ENCODE measurements around the gene QRSL1. TPM values are rescaled to one million over a fixed set of nuclear protein-coding genes. Genes with fewer than 3 reads are reported as not detected.

The QRSL1 gene
- total RNA-seq, 1 donor = 12.5 TPM

DNA sequence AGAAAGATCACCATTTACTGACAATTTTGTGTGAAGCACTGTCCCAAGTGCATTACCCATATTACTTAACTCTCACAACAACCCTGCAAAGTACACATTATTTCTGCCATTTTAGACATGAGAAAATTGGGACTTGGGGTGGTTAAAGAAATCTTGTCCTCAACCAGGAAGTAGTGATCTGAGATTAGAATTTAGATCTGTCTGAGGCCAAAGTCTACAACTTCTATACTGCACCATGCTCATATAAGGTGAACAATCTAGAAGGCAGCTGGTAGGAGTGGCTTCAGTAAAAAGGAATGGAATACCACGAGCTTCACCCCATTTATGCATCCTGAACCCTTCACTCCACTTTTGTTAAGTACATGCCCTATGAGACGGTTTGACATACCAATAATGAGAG is 87.6 kb downstream of the QRSL1 start:
- H3K4me1 ChIP-seq (ENCODE audit: insufficient read depth, low read length) = peaks cover 7% of the 10 kb centered on the region
- H3K9me3 ChIP-seq (ENCODE audit: low read depth, low read length) = no peaks in the 10 kb centered on the region
- no peaks in the 10 kb centered on the region for H3K27me3 ChIP-seq (ENCODE audit: insufficient read depth, low read length)
- no peak overlapping the region for H3K4me3 ChIP-seq (ENCODE audit: low read length)

Other genes with a start within 250 kb of the QRSL1 start
- 2.9 TPM for gene RTN4IP1, start 80 bp upstream of the QRSL1 start, total RNA-seq